ENCODE measurements around the gene SLC16A8.

DNA sequence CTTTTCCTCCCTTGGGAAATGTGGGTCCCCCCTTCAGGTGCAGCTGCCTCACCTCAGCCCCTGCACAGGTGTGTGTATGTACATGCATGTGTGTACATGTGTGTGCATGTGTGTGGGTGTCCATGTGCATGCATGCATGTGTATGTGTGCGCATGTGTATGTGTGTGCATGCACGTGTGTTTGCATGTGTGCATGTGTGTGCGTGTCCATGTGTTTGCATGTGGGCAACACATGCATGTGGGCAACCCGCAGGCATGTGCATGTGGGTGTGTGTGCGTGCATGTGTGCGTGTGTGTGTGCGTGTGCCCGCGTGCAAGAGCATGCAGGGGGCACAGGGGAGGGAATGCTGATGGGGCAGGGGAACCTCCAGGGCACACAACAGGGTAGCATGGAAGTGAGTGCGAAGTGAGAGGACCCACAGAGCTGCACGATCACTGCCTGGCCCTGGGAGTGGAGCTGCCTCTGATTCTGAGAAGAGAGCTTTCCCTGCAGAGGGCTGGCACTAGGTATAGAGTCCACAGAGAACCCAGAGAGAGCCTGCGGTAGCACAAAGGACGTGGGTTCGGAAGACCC is 41.1 kb upstream of the SLC16A8 start:
- TF ChIP-seq POLR2AphosphoS5 (IDR thresholded peaks at IDR 0.05; ENCODE audit: low read depth, low read length): no peak
- no peak for TF ChIP-seq ZNF274 (IDR thresholded peaks at IDR 0.05; ENCODE audit: low read depth, low read length)

Measured in HCT116 (cell line).